Activated naive CD4-positive, alpha-beta T cell treated with Interleukin-2 at 50 U/mL for 16 hours (primary cell): ENCODE results near the gene PARP16.

Source experiments
- DNase-seq: peaks from one replicate; pipeline ENCODE4 v3.0.0-alpha.2; 2020

Gene PARP16

GRCh38 chr15:65311760-65312159 is 25.1 kb upstream of the PARP16 start:
- no peak for DNase-seq

- DNase-seq: no peak
Measured at GRCh38 chr15:65310431-65311137, 23.9 kb upstream of the PARP16 start.

- DNase-seq: no peak
Measured at GRCh38 chr15:65309882-65310418, 23.3 kb upstream of the PARP16 start.

GRCh38 chr15:65307978-65308377 is 21.3 kb upstream of the PARP16 start:
- DNase-seq: no peak

- DNase-seq: no peak
Measured at GRCh38 chr15:65306551-65306950, 19.9 kb upstream of the PARP16 start.

- peak; percentile 9 for DNase-seq
Measured at GRCh38 chr15:65305776-65306175, 19.1 kb upstream of the PARP16 start.

GRCh38 chr15:65305150-65305758 is 18.6 kb upstream of the PARP16 start:
- peak; percentile 37 for DNase-seq

- peak; percentile 83 for DNase-seq
Measured at GRCh38 chr15:65304381-65305149, 17.9 kb upstream of the PARP16 start, which contains the start of gene RNU5B-1. RNU5B-1 (plus strand) TSS chr15:65304677.

GRCh38 chr15:65303687-65304380 is 17.2 kb upstream of the PARP16 start:
- peak; percentile 14 for DNase-seq

GRCh38 chr15:65302061-65302460 is 15.4 kb upstream of the PARP16 start:
- DNase-seq: no peak

GRCh38 chr15:65300924-65301441 is 14.3 kb upstream of the PARP16 start:
- DNase-seq: no peak

- DNase-seq: no peak
Measured at GRCh38 chr15:65298731-65299130, 12.0 kb upstream of the PARP16 start.

GRCh38 chr15:65292938-65293518 is 6.3 kb upstream of the PARP16 start:
- DNase-seq: no peak

- DNase-seq: no peak
Measured at GRCh38 chr15:65290228-65290627, 3.5 kb upstream of the PARP16 start.

- no peak for DNase-seq
Measured at GRCh38 chr15:65289261-65289854, 2.7 kb upstream of the PARP16 start.

- no peak for DNase-seq
Measured at GRCh38 chr15:65287520-65287855, 805 bp upstream of the PARP16 start.

- peak; percentile 27 for DNase-seq
Measured at GRCh38 chr15:65286069-65286703, 497 bp downstream of the PARP16 start.

- DNase-seq: no peak
Measured at GRCh38 chr15:65285291-65286068, 1.2 kb downstream of the PARP16 start.

GRCh38 chr15:65278480-65278879 is 8.2 kb downstream of the PARP16 start:
- DNase-seq: no peak

GRCh38 chr15:65277015-65277414 is 9.7 kb downstream of the PARP16 start:
- DNase-seq: no peak

GRCh38 chr15:65275728-65276126 is 11.0 kb downstream of the PARP16 start:
- no peak for DNase-seq
